NCI-H2227 treated with DMSO at 0.1 percent for 48 hours (cell line): ENCODE data around the gene KDM2B.
A peak's percentile ranks its signal among the peaks of the same experiment; 100 is the strongest.

ENCODE experiments used
- DNase-seq: peaks from one replicate; lab custom pipeline; 2025; lab: John Stamatoyannopoulos, UW

Gene KDM2B

DNA sequence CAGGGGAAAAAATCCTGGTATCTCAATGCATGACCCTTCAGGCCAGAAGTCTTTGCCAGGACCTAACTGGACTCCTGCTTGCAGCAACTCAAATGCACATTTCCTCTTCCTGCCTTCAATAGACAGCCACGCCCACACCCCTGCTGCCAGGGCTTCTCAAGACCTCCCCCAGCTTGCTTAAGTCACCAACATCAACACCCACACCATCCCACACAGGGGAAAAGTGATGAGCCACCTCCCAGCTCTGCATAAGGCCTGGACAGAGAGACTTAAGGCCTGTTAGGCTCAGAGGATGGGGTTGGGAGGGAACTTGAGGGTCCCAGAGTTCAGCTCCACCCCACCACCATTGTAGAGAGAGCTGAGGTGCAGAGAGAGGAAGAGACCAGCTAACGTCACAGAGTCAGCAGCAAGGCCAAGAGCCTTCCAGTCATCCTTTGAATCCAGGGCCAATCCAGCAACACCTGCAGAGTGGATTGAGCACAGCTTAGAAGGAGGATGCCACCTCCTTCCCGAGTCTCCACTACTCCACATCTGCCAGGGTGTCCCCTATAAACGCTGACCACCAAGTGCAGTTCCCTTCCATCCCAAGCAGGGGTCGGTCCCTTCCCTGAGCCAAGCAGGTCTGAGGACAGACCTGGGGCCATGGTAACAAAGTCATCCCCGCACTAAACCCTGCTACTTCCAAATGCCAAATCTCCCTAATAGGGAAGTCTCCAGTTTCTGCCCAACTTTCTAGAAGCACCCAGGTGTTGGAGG is 50.0 kb downstream of the KDM2B start:
- no peak for DNase-seq

DNA sequence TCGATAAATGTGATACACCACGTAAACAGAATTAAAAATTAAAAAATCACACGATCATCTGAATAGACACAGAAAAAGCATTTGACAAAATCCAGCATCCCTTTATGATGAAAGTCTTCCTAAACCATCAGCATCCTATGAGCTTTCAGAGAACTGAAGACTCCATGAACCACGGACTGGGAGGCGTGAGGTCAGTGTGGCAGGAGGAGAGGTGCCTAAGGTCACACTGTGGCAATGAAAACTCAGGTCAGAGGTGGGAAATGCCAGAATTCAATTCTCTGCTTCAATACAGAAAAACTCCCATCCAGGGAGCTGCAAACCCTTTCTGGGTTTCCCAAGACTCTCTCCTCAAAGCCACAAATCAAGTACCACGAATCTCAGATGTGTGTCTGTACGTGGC is 51.6 kb downstream of the KDM2B start:
- no peak for DNase-seq

DNA sequence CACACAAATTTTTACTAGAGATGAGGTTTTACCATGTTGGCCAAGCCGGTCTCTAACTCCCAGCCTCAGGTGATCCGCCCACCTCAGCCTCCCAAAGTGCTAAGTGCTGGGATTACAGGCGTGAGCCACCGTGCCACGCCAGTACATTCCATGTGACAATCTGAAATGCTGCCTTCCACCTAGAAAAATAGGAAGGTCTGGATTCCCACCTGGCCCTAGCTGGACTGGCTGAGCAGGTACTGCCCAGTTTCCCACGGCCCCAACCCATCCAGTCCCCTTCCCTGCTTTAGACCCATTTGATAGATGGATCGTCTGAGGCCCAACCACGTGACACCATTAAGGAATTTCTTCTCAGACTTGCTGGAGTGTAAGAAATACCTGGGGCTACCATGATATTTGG is 55.4 kb downstream of the KDM2B start:
- no peak for DNase-seq

DNA sequence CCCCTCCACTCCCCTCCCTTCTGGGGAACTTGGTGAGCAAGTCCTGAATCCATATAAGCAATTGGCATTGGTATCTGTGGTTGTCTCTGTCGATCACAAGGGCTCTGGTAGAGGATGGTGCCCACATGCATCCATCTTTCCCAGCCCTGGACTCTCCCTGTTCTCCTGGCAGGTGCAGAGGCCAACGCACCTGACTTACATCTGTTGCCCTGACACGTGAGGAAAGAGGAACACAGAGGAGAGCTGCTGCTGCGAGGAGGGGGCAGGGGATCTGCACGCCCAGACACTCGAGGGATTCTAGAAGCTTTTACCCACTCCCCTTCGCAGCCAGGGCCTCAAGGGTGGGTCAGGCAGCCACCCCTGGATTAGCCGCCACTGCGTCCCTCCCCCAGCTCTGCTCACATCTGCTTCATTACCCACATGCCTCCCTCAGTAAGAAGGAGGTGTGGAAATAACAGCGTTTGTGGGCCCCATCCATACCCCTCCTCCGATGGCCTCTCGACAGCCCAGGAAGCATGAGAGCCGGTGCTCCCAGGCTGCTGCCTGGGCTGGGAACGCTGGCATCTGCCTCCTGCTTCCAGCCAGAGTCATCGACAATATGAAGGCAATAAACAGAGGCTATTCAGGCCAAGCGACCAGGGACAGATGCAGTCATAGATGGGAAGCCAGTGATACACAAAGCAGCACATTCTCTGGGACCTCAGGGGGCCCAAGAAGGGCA is 56.5 kb downstream of the KDM2B start:
- DNase-seq: peak; percentile 34

DNA sequence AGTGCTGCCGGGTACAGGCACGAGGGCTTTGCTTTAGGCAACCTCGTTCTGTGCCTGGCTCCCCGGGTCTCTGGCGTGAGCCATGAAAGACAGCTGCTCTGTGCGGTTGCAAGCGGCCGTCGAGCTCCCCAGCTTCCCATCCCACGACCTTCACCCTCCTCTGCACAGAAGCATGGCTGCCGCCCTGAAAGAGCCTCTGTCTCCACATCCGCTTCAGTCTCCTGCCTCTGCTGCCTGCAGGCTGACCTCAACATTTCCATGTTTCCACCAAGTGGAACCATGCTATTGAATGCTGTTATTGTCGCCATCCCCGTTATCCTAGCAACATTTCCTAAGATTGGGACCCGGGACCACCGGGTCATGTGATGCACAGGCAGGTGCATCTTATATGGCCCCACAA is 57.1 kb downstream of the KDM2B start:
- DNase-seq: no peak

DNA sequence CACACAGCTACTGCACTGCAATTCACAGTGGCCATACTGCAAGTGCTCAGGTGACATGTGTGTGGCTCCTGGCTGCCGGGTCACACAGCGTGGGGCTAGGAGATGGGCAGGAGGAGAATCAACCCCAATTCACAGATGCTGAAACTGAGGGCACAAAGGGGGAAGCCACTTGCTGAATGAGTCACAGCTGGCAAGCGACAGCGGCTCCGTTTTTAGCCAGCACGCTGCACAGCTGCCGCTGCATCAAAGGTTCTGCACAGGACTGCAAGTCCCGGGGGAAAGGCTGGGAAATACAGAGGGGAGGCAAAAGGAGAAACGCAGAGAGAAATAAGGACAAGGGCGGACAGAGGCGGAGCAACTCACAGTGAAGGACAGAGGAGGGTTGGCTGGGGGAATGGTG is 57.9 kb downstream of the KDM2B start:
- DNase-seq: no peak

DNA sequence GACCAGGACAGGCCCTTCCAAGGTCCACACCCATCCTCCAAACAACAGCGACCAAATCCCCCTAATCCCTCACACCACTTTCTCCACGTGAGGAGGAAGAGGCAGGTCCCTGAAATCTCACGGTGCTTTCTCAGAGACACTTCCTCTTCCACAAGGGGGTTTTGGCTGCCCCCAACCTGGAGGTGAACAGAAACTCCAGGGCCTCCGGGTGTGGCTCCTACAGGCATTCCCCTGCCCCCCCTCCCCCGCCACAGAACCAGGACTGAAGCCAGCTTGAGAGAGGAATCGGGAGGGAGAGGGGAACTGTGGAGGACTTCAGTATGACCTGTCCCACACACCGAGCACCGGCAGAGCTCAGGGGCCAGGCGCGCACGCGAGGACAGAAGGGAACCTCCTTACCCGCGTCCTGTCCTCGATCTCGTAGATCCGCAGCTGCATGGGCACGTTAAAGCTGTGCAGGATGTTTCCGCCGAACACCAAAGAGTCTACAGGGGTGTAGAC is 60.2 kb downstream of the KDM2B start:
- no peak for DNase-seq

DNA sequence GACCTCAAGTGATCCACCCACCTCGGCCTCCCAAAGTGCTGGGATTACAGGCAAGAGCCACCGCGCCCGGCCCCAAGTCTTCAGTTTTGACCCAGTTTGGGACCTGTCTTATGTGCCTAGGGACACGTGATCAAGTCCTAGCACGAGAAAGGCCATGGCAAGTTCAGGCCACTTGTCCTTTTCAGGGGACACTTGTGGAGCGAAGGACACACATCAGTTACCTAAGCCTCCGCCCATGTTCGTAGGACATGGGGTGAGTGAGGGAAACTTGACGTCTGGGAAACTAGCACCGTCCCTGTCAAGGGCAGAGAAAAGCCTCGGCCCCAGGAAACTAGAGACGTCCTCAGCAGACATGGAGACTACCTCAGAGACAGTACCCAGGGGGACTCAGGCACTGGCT is 60.7 kb downstream of the KDM2B start:
- no peak for DNase-seq

DNA sequence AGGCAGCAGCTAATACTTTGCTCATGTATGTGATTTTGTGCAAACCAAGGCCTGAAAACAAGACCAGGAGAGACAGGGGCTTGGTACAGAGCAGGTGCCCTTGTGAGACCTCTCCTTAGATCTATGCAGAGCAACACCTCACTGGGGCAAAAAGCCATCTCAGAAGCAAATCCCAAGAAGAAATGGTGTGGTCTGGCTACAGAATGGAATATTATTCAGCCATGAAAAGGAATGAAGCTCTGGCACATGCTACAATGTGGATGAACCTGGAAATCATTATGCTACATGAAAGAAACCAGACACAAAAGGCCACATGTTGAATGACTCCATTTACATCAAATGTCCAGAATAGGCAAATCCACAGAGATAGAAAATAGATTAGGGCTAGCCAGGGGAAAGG is 61.6 kb downstream of the KDM2B start:
- DNase-seq: no peak

DNA sequence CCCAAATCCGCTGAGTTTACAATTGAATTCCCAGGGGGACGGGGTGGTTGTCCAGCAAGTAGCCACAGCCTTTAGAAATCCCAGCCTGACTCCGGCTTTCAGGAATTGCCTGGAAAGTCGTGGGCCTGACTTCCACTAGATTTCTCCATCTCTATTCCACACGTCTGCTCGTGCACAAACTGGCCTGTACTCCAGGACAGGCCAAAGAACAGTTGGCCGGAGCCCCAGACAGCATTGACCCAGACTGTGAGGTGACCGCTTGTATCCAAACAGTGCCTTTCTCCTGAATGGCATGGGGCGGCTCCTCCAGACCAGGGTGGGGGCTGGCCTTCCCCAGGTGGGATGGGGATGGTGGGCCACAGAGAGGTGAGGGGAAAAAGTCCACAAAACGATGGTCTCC is 62.2 kb downstream of the KDM2B start:
- DNase-seq: no peak

DNA sequence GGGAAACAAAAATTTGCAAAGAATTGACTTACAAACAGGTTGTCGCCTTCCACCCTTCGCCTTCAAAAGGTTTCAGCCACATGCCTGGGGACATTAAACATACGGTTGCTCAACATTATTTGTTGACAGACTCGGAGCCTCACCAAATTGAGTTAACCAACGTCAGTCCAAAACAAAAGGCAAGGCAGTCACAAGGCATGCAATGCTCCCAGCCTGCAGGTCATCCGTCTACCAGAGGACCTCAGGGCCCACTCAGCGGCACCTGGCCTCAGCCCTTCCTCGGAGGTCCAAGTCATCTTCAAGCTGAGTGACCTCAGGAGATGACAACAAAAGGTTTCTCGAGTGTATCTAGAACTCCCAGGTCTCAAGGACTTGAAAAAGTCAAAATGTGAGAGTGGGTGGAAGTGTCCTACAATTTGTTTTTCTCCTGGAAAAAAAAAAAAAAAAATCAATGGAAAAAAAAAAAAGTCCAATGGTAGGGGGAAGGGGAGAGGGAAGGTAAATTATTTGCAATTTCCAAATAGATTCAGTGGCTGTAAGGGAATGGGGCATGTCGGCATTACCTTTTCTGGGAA is 64.3 kb downstream of the KDM2B start:
- DNase-seq: no peak

DNA sequence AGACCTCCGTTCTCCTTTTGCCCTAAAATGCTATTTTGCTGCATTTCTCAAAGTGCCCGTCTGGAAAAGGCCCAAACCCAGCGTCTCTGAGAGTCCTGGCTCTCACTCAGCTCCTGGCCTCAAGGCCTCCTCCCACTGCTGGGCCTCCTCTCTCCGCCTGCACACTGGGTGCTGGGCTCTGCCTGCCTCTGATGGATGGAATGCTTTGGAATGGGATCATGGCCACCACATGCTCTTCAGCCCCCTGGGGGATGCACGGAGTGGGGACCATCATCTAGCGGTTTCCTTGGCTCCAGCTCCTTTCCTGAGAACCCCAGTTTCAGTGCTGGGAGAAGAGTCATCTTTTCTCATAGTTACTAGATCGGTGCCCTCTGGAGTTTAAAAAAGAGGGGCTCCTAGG is 65.2 kb downstream of the KDM2B start:
- no peak for DNase-seq

DNA sequence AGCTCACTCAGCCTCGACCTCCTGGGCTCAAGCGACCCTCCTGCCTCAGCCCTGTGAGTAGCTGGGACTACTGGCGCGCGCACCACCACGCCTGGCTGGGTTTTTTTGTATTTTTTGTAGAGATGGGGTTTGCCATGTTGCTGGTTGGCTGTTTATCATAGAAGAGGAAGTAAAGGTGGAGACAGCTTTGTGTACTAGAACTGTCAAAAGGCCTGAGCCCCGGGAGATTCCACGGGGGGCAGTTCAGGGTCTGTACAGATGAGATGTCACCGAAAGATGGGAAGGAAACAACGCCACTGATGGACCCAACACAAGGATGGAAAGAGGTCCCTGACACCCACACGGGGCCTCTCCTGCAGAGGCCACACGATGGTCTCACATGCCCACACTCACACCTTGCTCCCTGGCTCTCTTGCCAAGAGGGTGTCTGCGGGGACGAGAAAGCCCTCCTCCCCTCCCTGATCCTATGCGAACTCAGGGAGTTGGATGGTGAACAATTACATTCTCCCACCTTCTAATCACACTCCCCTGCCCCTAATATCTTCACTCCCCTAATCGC is 66.6 kb downstream of the KDM2B start:
- DNase-seq: no peak

DNA sequence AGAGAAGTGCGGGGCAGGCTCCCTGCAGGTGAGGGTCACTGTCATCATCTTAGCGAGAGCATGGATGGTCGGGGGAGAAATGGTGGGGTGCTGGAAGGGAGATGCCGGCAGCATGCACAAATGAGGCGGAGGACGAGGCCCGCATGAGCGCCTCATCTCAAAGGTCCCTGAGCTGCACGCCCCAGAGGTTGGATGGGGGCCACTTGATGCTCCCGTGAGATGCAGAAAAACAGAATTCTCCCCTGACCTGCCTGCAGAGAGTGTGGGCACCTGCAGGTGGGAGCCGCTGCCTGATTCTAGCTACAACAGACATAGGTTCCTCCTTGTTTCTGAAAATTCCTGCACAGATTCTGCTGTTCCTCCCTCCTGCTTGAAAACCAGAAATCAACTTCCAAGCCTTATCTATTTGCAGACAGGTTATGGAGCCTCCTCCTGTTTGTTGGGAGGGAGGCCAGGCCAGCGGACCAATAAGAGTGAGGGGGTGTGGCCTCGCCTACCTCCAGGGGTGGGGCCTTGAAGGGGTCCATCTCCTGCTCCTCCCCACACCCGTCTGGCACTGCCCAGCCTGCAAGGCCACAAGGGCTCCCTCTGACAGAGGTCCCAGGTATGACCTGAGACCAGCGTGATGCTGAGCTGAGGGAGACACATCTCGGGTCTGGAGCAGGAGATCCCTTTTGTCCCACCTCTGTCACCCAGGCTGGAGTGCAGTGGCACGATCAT is 67.2 kb downstream of the KDM2B start:
- no peak for DNase-seq

DNA sequence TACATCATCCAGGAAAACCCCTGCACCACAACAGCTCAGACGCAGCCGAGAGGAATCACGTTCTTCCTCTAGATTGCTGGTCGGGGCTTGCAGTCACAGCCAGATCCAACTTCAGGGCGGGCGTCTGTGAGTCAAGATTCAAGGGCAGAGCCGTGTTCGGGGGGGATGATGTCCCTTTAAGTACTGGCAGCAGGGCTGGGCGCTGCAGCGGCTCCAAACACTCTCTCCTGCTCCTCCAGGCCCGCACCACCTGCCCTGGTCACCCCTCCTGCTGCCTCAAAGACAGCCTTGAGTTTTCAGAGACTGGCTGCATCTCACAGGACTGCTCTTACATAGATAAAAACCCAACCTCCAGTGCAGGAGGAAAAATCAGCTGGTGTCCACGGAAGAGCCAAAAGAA is 68.3 kb downstream of the KDM2B start:
- DNase-seq: peak; percentile 19

DNA sequence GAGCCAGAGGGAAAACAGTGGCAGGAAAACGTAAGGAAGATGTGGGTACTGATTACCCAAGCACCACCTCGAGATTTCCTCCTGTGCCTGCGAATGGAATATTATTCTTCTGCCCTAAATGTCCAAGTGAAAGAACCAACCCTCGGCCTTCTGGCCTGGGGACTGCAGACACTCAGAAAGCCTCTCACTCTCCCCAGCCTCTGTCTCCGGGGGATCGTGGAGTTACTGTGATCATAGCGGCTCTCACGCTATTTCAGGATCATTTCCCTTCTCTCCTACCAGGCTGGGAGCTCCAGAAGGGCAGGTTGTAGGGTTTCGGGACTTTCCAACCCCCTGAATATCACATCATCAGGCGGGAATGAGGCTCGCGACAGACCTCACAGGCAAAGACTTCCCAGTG is 68.9 kb downstream of the KDM2B start:
- no peak for DNase-seq

DNA sequence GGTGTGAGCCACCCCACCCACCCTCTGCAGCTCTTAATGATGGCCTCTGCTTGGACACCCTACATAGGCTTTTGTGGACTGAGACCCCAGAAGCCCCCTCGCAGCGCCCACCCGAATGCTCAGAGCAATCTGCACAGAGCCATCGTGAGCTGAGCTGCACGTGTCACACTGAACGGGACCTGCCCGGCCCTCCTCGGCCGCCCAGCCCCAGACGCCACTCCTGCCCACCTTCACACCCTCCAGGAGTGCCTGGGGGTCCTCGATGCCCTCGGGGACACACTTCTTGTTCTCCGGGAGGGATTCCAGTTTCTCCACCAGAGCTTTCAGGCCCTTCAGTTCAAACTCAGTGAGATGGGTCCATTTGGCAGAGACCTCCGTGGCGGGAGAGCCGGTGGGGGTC is 71.5 kb downstream of the KDM2B start:
- no peak for DNase-seq

DNA sequence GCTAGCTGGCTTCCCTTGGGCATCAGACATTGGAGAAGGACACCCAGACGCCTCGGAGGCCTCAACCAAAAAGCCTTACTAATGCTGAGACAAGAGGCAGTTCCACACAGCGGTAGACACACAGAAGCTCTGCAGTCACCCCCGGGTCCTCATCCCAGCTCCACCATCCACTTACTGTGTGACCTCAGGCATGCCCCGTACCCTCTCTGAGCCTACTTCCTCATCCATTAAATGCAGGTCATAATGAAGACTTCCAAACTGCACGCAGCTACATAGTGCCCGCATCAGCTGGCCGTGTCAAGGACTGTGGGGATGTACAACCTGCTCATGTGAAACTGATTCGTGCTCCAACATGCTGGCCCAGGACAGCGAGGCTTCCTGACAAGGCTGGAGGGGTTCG is 72.3 kb downstream of the KDM2B start:
- no peak for DNase-seq

DNA sequence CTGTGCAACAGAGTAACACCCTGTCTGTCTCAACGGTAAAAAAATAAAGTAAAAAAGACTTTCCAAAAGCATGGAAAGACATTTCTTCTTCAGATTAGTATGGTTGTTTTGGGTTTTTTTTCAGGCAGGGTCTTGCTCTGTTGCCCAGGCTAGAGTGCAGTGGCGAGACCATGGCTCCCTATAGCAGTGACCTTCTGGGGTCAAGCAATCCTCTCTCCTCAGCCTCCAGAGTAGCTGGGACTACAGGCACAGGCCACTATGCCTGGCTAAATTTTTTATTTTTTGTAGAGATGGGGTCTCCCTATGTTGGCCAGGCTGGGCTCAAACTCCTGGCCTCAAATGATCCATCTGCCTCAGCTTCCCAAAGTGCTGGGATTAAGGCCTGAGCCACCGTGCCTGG is 72.8 kb downstream of the KDM2B start:
- DNase-seq: no peak

DNA sequence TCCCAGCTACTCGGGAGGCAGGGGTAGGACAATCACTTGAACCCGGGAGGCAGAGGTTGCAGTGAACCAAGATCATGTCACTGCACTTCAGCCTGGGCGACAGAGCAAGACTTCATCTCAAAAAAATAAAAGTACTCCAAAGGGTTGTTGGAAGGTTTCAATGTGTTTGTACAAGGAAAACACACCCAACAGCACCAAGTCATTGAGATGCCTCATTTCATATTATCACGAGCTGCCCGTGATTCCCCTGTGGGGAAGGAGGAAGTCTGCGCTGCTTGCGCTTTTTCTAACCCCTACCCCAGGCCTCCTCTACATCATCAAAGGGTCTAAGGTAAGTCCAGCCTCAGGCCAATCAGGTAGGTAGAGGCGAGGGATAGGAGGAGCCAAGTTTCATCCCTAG is 73.6 kb downstream of the KDM2B start:
- DNase-seq: no peak

DNA sequence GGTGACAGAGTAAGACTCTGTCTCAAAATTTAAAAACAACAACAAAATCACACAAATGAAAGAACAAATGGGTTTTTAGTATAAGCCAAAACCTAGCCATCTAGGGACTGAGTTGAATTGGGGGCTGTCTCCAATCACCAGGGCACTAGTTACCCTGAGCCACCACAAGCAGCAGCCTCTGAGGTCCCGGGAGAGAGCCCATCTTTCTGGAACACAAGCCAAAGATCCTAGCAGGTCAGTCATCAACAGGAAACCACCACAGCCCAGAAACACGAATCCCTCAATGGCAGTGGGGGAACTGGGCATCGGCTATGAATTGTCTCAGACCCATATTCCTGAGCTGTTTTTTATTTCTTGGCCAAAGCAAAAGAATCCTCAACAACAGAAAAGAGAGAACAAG is 75.3 kb downstream of the KDM2B start:
- DNase-seq: no peak

DNA sequence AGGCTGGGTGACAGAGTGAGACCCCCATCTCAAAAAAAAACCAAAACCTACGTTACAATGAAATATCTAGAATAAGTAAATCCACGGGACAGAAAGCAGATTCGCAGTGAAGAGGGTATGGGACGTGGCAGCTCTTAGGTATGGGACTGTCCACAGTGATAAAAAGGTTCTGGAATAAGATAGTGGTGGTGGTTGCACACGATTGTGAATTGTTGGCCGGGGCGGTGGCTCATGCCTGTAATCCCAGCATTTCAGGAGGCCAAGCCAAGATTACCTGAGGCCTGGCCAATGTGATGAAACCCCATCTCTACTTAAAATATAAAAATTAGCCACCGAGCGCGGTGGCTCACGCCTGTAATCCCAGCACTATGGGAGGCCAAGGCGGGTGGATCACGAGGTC is 76.3 kb downstream of the KDM2B start:
- DNase-seq: no peak
